Stimulated activated CD4-positive, alpha-beta T cell treated with anti-CD3 and anti-CD28 coated beads, Interleukin-4, amount 100 ng/mL, for 48 hours (primary cell): ENCODE results near the gene MST1R.
"Not testable (repeated sequence)": the region's sequence is repeated elsewhere in the genome, so short reads cannot be mapped to it uniquely, and the experiment has no call there.

ENCODE experiments used
- DNase-seq, 2 donors: peaks; one replicate each; pipeline ENCODE4 v3.0.0-alpha.2; 2020; ENCODE audit warnings: low read depth in 2 of 2

Gene MST1R

DNA sequence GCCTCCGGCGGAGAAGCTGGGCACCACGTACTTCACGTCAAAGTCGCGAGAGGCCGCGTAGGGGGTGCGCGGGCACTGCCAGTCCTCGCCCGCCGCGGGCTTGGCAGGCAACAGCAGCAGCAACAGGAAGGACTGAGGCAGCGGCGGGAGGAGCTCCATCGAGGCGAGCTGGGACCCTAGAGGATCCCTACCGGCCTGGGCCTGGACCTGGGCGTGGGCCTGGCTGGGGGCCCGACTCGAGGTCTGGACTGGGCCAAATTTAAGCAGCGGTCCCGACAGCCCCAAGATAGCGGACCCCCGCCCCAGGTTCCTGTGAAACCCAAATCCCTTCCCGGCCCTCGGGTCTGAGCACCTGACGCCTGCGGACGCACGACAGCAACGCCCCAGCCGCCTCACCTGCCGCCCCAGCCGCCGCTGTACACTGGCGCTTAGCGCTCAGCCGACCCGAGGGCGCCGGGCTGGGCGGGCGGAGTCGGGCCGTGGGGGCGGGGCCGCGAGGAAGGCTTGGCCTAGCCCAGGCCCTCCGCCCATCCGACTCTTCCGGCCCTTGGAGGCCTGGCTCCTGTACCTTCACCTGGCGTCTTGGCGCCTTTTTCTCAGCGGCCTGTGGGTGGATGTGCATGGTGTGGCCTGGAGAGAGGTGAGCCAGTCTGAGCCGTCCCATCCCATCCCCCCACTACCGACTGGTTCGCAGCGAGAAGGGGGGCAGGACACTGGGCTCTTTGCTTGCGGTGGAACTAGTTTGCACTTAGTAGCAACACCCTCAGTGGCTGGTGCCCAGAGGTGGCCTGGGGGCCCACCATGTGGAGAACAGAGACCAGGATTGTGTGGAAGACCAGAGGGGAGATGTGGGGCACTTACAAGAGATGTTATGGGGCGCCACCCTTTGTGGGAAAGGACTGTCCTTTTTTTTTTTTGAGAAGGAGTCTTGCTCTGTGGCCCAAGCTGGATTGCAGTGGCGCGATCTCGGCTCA lies at the start of gene MST1R:
Gene MST1R (minus strand): TSS at position 423 of the 974 bp plus-strand sequence. CDS start 264 bp downstream, at position 159.
- peak; percentile 85 for DNase-seq

GRCh38 chr3:49952924-49953323 lies 49.3 kb upstream of the MST1R start:
- no peak for DNase-seq

- DNase-seq, result no peak
These were observed 39.0 kb upstream of the MST1R start for GRCh38 chr3:49942651-49943050.

DNA sequence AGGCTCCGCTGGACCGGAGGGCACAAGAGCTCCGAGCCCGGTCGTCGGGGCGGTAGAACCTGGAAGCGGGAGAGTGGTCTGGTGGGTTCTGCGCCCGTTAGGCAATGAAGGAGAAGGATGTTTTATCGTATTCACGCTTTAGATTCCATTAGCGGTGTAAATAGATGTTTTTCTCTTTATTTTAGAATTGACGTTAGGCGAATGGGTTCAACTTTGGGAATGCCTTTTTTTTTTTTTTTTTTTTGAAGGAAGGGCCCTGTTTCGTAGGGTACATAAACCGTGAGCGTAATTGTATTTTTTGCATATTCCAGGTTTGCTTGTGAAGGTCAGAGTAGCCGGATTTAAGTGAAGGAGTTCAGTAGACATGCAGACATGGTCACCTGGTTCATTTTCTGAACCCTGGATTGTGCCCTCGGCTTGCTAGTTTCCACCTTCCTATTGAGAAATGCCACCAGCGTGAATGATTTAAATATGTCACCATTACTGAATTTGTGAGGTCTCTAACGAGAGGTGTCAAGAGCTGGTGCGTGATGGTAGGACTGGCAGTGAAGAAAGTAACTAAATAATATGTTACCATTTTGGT lies 37.1 kb upstream of the MST1R start:
- no peak for DNase-seq

DNA sequence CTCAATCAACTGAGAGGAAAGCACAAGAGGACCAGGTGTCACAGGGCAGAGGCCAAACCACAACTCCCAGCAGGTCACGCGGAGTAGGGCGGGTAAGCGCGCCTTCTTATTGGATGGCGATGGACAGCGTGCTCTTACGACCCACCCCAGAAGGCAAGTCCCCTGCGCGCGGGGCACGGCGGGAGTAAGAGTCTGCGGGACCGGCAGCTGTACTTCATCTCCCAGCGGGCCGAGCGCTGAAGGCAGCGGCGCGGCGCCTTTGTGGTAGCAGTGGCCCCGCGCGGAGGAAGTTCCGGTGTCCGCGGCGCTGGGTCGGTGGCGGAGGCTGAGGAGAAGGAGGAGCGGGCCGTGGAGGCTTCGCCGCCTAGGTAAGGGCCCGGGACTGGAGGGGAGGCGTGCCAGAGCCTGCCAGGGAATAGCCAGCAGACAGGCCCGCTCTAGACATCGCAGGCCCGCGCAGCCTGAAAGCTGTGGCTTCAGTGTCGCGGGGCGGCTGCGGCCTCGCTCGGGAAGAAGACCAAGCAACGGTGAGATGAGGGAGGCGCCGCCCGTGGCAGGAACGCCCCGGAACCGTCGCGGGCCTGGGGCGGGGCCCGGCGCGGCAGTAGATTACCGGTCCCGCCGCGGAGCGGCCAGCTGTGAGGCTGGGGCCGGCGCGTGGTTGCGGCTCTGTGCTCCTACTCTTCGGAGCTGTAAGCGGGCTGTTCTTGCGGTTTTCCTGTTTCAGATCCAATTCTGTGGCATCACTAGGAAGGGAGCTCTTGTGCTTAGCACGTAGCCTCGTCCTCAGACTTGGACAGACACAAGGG lies 36.4 kb upstream of the MST1R start, which contains the start of gene RBM6:
Gene RBM6 (plus strand): TSS at position 293 of the 809 bp plus-strand sequence. CDS start 22,492 bp downstream, outside the sequence.
- peak; percentile 89 to 94 for DNase-seq

DNA sequence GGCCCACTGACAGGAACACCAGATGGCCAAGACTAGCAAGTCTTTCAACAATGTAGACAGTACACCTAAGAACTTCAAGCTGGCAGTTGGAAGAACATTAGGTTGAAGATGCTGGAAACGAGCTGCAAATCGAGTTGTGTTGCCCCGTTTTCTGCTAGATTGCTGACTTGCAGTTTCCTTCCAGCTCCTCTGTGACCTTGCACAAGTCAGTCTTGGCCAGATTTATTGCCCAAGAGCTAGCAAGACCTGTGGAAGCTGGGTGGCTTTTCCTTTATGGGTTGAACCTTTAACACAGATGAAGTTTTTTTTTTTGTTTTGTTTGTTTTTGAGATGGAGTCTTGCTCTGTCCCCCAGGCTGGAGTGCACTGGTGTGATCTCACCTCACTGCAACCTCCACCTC lies 33.4 kb upstream of the MST1R start:
- DNase-seq, result no peak

- DNase-seq, result not testable (repeated sequence)
These were observed 28.6 kb upstream of the MST1R start for GRCh38 chr3:49932281-49932680.

DNA sequence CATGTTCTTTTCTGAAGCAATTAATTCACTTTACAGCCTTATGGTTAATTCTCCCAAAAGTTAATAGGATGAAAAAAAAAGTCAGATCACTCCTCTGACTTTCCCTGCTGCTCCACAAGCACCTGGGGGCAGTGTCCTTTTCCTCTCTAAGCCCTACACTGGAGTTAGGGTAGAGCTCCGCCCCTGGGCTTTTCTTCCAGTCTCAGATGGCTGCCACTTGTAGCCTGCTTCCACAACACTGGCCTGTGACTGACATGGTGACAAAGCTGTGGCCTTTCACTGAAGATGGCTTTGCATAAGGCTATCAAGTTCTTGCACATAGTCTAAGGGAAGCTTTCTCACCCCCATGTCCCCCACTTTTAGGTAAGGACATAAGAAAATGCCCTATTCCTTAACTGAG lies 27.2 kb upstream of the MST1R start:
- DNase-seq, result no peak

- DNase-seq, result no peak
These were observed 26.6 kb upstream of the MST1R start for GRCh38 chr3:49930168-49930690.

GRCh38 chr3:49929291-49930167 lies 25.9 kb upstream of the MST1R start, which contains the start of gene MON1A:
Gene MON1A (minus strand): TSS chr3:49929811. CDS start chr3:49913346, 16,465 bp downstream.
- DNase-seq, result peak; percentile 89 to 90

- DNase-seq, result no peak
These were observed 24.9 kb upstream of the MST1R start for GRCh38 chr3:49928481-49929017.

GRCh38 chr3:49927798-49928197 lies 24.1 kb upstream of the MST1R start:
- no peak for DNase-seq

DNA sequence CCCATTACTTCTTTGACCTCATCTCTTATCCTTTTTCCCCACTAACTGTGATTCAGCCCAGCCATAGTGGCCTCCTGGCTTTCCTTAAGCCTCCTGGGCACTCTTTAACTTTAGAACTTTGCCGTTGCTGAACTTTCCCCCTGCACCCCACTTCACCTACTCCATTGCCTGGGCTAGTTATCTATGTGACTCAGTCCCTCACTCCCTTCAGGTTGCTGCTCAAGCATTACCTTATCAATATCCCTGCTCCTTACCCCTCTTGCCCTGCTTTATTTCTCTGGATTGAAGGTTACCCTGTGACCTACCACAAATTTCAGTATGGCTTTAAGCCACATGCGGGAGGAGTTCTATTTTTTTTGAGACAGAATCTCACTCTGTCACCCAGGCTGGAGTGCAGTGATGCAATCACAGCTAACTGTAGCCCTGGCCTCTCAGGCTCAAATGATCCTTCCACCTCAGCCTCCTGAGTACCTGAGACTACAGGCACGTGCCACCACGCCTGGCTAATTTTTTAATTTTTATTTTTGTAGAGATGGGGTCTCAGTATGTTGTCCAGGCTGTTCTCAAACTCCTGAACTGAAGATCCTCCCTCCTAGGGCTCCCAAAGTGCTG lies 22.6 kb upstream of the MST1R start:
- no peak for DNase-seq

DNA sequence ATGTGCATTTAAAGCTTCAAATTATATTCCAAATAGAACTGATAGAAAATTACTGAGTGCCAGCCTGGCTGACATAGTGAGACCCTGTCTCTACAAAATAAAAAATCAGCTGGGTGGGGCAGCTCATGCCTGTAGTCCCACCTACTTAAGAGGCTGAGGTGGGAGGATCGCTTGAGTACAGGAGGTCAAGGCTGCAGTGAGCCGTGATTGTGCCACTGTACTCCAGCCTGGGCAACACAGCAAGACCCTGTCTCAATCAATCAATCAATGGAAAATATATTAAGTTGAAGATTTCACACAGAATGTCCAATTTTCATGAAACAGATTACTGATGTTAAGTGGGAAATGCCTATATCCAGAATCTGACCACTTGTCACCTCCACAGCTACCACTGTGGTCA lies 21.8 kb upstream of the MST1R start:
- DNase-seq, result no peak

DNA sequence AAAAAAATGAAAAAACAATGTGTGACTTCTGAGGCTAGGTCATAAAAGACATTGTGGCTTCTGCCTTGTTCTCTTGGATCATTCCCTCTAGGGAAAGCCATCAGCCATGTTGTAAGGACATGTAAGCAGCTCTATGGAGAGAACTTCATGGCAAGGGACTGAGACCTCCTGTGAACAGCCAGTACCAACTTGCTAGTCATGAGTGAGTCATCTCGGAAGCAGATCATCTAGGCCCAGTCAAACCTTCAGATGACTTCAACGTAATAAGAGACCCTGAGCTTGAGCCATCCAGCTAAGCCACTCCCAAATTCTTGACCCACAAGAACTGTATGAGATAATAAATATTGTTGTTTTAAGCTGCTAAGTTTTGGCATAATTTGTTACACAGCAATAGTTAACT lies 21.0 kb upstream of the MST1R start:
- no peak for DNase-seq

DNA sequence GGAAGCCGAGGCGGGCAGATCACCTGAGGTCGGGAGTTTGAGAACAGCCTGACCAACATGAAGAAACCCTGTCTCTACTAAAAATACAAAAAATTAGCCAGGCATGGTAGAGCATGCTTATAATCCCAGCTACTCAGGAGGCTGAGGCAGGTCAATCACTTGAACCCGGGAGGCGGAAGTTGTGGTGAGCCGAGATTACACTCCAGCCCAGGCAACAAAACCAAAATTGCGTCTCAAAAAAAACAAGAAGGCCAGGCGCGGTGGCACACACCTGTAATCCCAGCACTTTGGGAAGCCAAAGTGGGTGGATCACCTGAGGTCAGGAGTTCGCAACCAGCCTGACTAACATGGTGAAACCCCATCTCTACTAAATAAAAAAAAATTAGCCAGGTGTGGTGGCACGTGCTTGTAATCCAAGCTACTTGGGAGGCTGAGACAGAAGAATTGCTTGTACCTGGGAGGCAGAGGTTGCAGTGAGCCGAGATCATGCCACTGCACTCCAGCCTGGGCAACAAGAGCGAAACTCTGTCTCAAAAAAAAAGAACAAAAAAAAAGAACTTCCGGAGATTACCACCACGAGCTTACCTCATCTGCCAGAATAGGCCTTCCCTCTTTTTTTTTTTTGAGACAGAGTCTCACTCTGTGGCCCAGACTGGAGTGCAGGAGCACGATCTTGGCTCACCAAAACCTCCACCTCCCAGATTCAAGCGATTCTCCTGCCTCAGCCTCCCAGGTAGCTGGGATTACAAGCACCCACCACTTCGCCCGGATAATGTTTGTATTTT lies 14.3 kb upstream of the MST1R start:
- DNase-seq, result not testable (repeated sequence)

DNA sequence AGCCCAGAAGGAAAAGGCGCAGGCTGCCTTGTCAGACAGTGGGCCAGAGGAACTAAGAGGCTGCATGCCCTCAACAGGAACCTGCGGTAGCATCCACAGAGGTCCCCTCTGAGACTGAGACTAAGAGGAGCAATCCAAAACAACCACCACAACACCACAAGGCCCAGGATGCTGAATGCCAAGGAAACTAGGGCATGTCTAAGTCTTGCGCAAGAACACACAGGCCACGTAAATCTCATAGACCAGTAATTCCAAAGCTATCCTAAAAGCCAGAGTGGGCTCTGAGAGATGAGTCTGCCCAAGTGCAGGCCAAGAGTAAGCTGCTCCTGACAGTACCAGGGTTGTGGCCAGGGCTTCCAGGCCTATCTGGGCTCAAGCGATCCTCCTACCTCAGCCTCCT lies 13.0 kb upstream of the MST1R start:
- DNase-seq, result no peak

- DNase-seq, result no peak
These were observed 11.2 kb upstream of the MST1R start for GRCh38 chr3:49914906-49915305.

DNA sequence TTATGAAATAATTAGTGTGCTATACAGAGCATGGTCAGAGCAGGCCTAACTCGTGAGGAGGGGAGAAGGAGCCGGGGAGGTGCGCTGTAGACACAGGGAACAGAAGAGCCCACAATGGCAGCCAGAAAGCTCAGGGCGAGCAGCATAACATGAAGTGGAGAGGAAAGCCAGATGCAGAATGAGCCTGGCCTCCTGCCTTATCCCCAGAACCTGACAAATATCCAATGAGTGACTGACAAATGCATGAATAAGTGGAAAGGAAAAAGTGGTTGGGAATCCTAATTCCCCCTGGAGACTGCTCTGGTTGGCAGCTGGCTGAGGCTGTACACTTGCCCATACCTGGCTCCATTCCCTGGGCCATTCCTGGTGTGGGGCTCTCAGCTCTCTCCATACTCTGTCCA lies 9.2 kb upstream of the MST1R start:
- no peak for DNase-seq
